GM19193 (cell line): ENCODE results near the gene NKX2-1.

Experiments used
- POLR2A ChIP-seq: IDR thresholded peaks from 4 replicates; pipeline ENCODE4 v1.6.1; 2011; ENCODE audit not compliant: insufficient read depth, insufficient read length; ENCODE audit errors: extremely low read depth

Gene NKX2-1

GRCh38 chr14:36498938-36499337 lies 21.1 kb downstream of the NKX2-1 start:
- TF ChIP-seq POLR2A, result no peak

- TF ChIP-seq POLR2A, result no peak
These were observed 23.7 kb downstream of the NKX2-1 start for GRCh38 chr14:36496346-36496745.

GRCh38 chr14:36495666-36496065 lies 24.4 kb downstream of the NKX2-1 start:
- TF ChIP-seq POLR2A, result no peak

- no peak for TF ChIP-seq POLR2A
These were observed 26.3 kb downstream of the NKX2-1 start for GRCh38 chr14:36493761-36494160.

GRCh38 chr14:36485773-36486172 lies 34.3 kb downstream of the NKX2-1 start:
- TF ChIP-seq POLR2A, result no peak

GRCh38 chr14:36479344-36479743 lies 40.7 kb downstream of the NKX2-1 start:
- TF ChIP-seq POLR2A, result no peak

- TF ChIP-seq POLR2A, result no peak
These were observed 41.2 kb downstream of the NKX2-1 start for GRCh38 chr14:36478782-36479181.

GRCh38 chr14:36477266-36477665 lies 42.8 kb downstream of the NKX2-1 start:
- TF ChIP-seq POLR2A, result no peak

- TF ChIP-seq POLR2A, result no peak
These were observed 45.4 kb downstream of the NKX2-1 start for GRCh38 chr14:36474593-36474992.

GRCh38 chr14:36471431-36471830 lies 48.6 kb downstream of the NKX2-1 start:
- no peak for TF ChIP-seq POLR2A

GRCh38 chr14:36467332-36467731 lies 52.7 kb downstream of the NKX2-1 start:
- TF ChIP-seq POLR2A, result no peak
